HepG2 (cell line): ENCODE data around the gene NRG3. TPM values are rescaled to one million over a fixed set of nuclear protein-coding genes. Genes with fewer than 3 reads are reported as not detected.

Experiments used
- ATAC-seq: fragments of 200-7000 bp; cut with Tn5 transposase; 3 replicates; pipeline ENCODE4 v1.9.1; 2020; ENCODE audit warnings: mild to moderate bottlenecking, moderate library complexity
- BruUV-seq: library from RNA; stranded (reverse); fragments of 400-500 nt; replicated peaks from 2 replicates; lab custom pipeline; 2021; lab: Mats Ljungman, UMichigan
- CTCF ChIA-PET: fragments of 300-600 bp; formaldehyde crosslinking; extraction: SDS; loops from one replicate; lab custom pipeline; 2021; ENCODE audit warnings: low total read pairs, inconsistent platforms, low intra/inter-chr PET ratio; lab: Yijun Ruan, JAX
- POLR2A ChIA-PET: fragments of 350-600 bp; sonication (Branson Sonifier 250); formaldehyde crosslinking; loops from one replicate; lab custom pipeline; 2020; ENCODE audit warnings: antibody characterized with exemption, inconsistent platforms; lab: Yijun Ruan, JAX
- DNase-seq: peaks from one replicate; pipeline ENCODE4 v3.0.0-alpha.2; 2015; ENCODE audit warnings: low spot score
- FAIRE-seq: peaks from 3 replicates; lab custom pipeline; 2011; peaks lifted over from hg19 to GRCh38; lab: Jason Lieb, UNC
- H2AFZ ChIP-seq: one replicate; pipeline ENCODE4 v1.6.1; 2011; ENCODE audit warnings: low read length, inconsistent platforms
- H3K27ac ChIP-seq: fragments of 300-600 bp; 3 replicates; pipeline ENCODE4 v1.8.0; 2011; ENCODE audit warnings: mixed run types, mild to moderate bottlenecking, mixed read lengths, low read length, inconsistent platforms; ENCODE audit not compliant: insufficient read depth; ENCODE audit errors: extremely low read length
- H3K27me3 ChIP-seq, 2 experiments: fragments of 200-600 bp in 1 of 2; 2 replicates in 1 of 2; 3 replicates in 1 of 2; pipeline versions ENCODE4 v1.6.0 to v1.8.0; 2011; ENCODE audit warnings: low read length in 2 of 2, mild to moderate bottlenecking in 2 of 2, moderate library complexity in 2 of 2, inconsistent platforms in 1 of 2; ENCODE audit not compliant: insufficient read depth in 2 of 2, control insufficient read depth in 1 of 2
- H3K36me3 ChIP-seq, 2 experiments: fragments of 200-600 bp in 1 of 2; replicated peaks in 1 of 2; 2 replicates in 1 of 2; 3 replicates in 1 of 2; pipeline versions ENCODE4 v1.5.1 to v1.8.0; 2011; ENCODE audit warnings: low read length in 2 of 2, inconsistent platforms in 1 of 2; ENCODE audit not compliant: insufficient read depth in 2 of 2, control insufficient read depth in 1 of 2
- H3K4me1 ChIP-seq: 2 replicates; pipeline ENCODE4 v1.5.1; 2012; ENCODE audit warnings: low read length, inconsistent platforms; ENCODE audit not compliant: insufficient read depth
- H3K4me2 ChIP-seq: 2 replicates; pipeline ENCODE4 v1.6.0; 2011; ENCODE audit warnings: low read depth, low read length, inconsistent platforms
- H3K4me3 ChIP-seq, 3 experiments: fragments of 200-600 bp in 1 of 3; sonication (generic), shearing (Covaris generic) in 1 of 3; replicated peaks in 1 of 3; 2 replicates each; pipeline ENCODE4 v1.5.1; 2011 to 2016; ENCODE audit warnings: low read length in 3 of 3, inconsistent platforms in 2 of 3, low read depth in 2 of 3, mild to moderate bottlenecking in 2 of 3, control low read depth in 1 of 3, mixed read lengths in 1 of 3; ENCODE audit not compliant: insufficient read depth in 1 of 3
- H3K79me2 ChIP-seq: one replicate; pipeline ENCODE4 v1.6.1; 2011; ENCODE audit warnings: low read length, inconsistent platforms; ENCODE audit not compliant: insufficient read depth
- H3K9ac ChIP-seq: 2 replicates; pipeline ENCODE4 v1.6.0; 2011; ENCODE audit warnings: mild to moderate bottlenecking, low read depth, low read length, inconsistent platforms; ENCODE audit not compliant: insufficient read depth
- H3K9me3 ChIP-seq: 2 replicates; pipeline ENCODE4 v1.5.1; 2012; ENCODE audit warnings: mild to moderate bottlenecking, low read length
- H4K20me1 ChIP-seq: 2 replicates; pipeline ENCODE4 v1.6.0; 2011; ENCODE audit warnings: inconsistent platforms, mild to moderate bottlenecking, low read length, moderate library complexity; ENCODE audit not compliant: insufficient read depth
- CAMTA2 ChIP-seq: sonication (generic); formaldehyde crosslinking; IDR thresholded peaks from 2 replicates; pipeline ENCODE4 v1.4.0; 2020; ENCODE audit warnings: mild to moderate bottlenecking, missing genetic modification reagents, borderline replicate concordance
- MAFG ChIP-seq: sonication (generic); formaldehyde crosslinking; IDR thresholded peaks from 2 replicates; pipeline ENCODE4 v1.5.1; 2020; ENCODE audit warnings: mild to moderate bottlenecking, missing genetic modification reagents
- MYNN ChIP-seq: sonication (generic); formaldehyde crosslinking; IDR thresholded peaks from 2 replicates; pipeline ENCODE4 v1.4.0; 2020; ENCODE audit warnings: mild to moderate bottlenecking, low read depth, missing genetic modification reagents
- NCOA2 ChIP-seq: sonication (generic); formaldehyde crosslinking; IDR thresholded peaks from 2 replicates; pipeline ENCODE4 v1.8.0; 2022; ENCODE audit warnings: inconsistent platforms
- NR2F6 ChIP-seq, 2 experiments: IDR thresholded peaks; 2 replicates each; pipeline ENCODE4 v1.6.1; 2016; ENCODE audit warnings: antibody characterized with exemption in 1 of 2, mild to moderate bottlenecking in 1 of 2
- NR3C1 ChIP-seq: sonication (generic); formaldehyde crosslinking; IDR thresholded peaks from 2 replicates; pipeline ENCODE4 v1.4.0; 2020; ENCODE audit warnings: missing genetic modification reagents
- PCBP2 ChIP-seq: fragments of 200-400 bp; formaldehyde crosslinking; optimal IDR thresholded peaks from 2 replicates; pipeline ENCODE3; 2018; ENCODE audit warnings: low read length, low read depth; ENCODE audit not compliant: poor library complexity, severe bottlenecking
- PHF5A ChIP-seq: IDR thresholded peaks from one replicate; pipeline ENCODE4 v1.6.1; 2018; ENCODE audit warnings: low read depth, missing genetic modification reagents; ENCODE audit not compliant: unreplicated experiment
- ZNF160 ChIP-seq: sonication (generic); formaldehyde crosslinking; IDR thresholded peaks from 2 replicates; pipeline ENCODE4 v1.8.0; 2022; ENCODE audit warnings: mild to moderate bottlenecking, inconsistent platforms, missing genetic modification reagents
- ZNF205 ChIP-seq: IDR thresholded peaks from 2 replicates; pipeline ENCODE4 v1.6.1; 2018; ENCODE audit warnings: missing biosample characterization, missing genetic modification reagents
- ZNF224 ChIP-seq: sonication (generic); formaldehyde crosslinking; IDR thresholded peaks from 2 replicates; pipeline ENCODE4 v1.5.0; 2020; ENCODE audit warnings: mild to moderate bottlenecking, missing genetic modification reagents
- ZNF251 ChIP-seq: sonication (generic); formaldehyde crosslinking; IDR thresholded peaks from 2 replicates; pipeline ENCODE4 v1.9.0; 2021; ENCODE audit warnings: mild to moderate bottlenecking, missing genetic modification reagents
- ZNF333 ChIP-seq: sonication (generic); formaldehyde crosslinking; IDR thresholded peaks from 2 replicates; pipeline ENCODE4 v1.4.0; 2020; ENCODE audit warnings: mild to moderate bottlenecking, missing genetic modification reagents, borderline replicate concordance
- ZNF567 ChIP-seq: sonication (generic); formaldehyde crosslinking; IDR thresholded peaks from 2 replicates; pipeline ENCODE4 v1.8.1; 2023; ENCODE audit warnings: mild to moderate bottlenecking, missing genetic modification reagents, borderline replicate concordance
- WGBS: methylation state at CpG from one replicate; pipeline ENCODE4 v1.1.6; 2017; ENCODE audit warnings: low lambda C conversion rate; 5-methylcytosine and 5-hydroxymethylcytosine counted together
- in situ Hi-C: cut with HindIII; loops from 2 replicates; pipeline ENCODE4 v1.10.0; 2017; ENCODE audit warnings: low pct_unique_long_range_greater_than_20kb; ENCODE audit not compliant: extremely low pct_ligation_motif_present
- intact Hi-C: fragments of 100-400 bp; cut with micrococcal nuclease; formaldehyde crosslinking; loops from one replicate; pipeline ENCODE4 v1.10.0; 2022; ENCODE audit not compliant: unreplicated experiment
- polyA plus RNA-seq, 8 experiments: library from polyadenylated mRNA; depleted of rRNA in 3 of 8; stranded (reverse) in 7 of 8; unstranded in 1 of 8; fragments of >200 nt; fragmentation: Illumina TruSeq in 4 of 8; extraction: Trizol in 4 of 8; gene quantifications; 2 replicates each; pipeline versions ENCODE4 v1.2.1 to v1.2.3, GENCODE V29; 2011 to 2016; ENCODE audit warnings: low read depth in 4 of 8, missing spikeins in 1 of 8, mixed read lengths in 1 of 8; ENCODE audit not compliant: insufficient read depth in 1 of 8
- total RNA-seq, 5 experiments: library from RNA; depleted of rRNA; stranded (reverse); fragments of >200 nt; fragmentation: Illumina TruSeq; extraction: Trizol; gene quantifications; 2 replicates each; pipeline ENCODE4 v1.2.3, GENCODE V29; 2016; ENCODE audit warnings: low read depth in 1 of 5
- TF ChIP-seq, protein P1 (sequence below): sonication (generic); formaldehyde crosslinking; IDR thresholded peaks from 2 replicates; pipeline ENCODE4; 2020; ENCODE audit warnings: missing genetic modification reagents, mild to moderate bottlenecking, borderline replicate concordance
- TF ChIP-seq, protein P2 (sequence below): sonication (generic); formaldehyde crosslinking; conservative IDR thresholded peaks from 2 replicates; pipeline ENCODE4 v1.8.1; 2023; ENCODE audit warnings: missing genetic modification reagents

NRG3 gene
- total and polyA plus RNA-seq, 2 of the 13 experiments (the other 11 are each of a cell fraction or from before 2014, with no cell fraction given): not detected

DNA sequence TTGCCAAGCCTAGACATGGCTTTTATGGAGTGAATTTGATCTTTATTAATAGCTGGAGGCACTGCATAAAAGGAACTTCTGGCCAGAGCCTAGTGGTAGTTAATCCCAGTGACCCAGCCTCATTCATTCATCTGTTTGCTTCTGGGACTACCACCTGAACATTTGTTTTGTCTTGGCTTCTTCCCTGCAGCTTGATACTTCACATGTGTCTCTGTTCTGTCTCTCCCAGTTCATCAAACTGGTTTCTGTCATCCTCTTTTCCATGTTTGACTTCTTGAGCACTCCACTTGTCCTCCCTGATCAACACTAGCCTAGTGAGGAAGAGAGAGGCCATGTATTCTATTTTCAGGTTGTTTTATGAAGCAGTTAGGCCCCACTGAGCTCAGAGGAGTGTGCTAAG is 163.6 kb downstream of the NRG3 start (continued):
- TF ChIP-seq, protein P1, sequence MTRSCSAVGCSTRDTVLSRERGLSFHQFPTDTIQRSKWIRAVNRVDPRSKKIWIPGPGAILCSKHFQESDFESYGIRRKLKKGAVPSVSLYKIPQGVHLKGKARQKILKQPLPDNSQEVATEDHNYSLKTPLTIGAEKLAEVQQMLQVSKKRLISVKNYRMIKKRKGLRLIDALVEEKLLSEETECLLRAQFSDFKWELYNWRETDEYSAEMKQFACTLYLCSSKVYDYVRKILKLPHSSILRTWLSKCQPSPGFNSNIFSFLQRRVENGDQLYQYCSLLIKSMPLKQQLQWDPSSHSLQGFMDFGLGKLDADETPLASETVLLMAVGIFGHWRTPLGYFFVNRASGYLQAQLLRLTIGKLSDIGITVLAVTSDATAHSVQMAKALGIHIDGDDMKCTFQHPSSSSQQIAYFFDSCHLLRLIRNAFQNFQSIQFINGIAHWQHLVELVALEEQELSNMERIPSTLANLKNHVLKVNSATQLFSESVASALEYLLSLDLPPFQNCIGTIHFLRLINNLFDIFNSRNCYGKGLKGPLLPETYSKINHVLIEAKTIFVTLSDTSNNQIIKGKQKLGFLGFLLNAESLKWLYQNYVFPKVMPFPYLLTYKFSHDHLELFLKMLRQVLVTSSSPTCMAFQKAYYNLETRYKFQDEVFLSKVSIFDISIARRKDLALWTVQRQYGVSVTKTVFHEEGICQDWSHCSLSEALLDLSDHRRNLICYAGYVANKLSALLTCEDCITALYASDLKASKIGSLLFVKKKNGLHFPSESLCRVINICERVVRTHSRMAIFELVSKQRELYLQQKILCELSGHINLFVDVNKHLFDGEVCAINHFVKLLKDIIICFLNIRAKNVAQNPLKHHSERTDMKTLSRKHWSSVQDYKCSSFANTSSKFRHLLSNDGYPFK (CRISPR knock-in tag): no peak
- TF ChIP-seq NCOA2 (CRISPR knock-in tag): no peak
- TF ChIP-seq NR3C1 (CRISPR knock-in tag): no peak
- no peak for TF ChIP-seq ZNF205 (CRISPR knock-in tag)
- TF ChIP-seq ZNF224 (CRISPR knock-in tag): no peak
- TF ChIP-seq ZNF251 (CRISPR knock-in tag): no peak
- no peak for TF ChIP-seq PHF5A
- no peak for TF ChIP-seq ZNF567 (CRISPR knock-in tag)
- TF ChIP-seq ZNF160 (CRISPR knock-in tag): no peak
- TF ChIP-seq CAMTA2 (CRISPR knock-in tag): no peak
- no peak for TF ChIP-seq MAFG (CRISPR knock-in tag)

DNA sequence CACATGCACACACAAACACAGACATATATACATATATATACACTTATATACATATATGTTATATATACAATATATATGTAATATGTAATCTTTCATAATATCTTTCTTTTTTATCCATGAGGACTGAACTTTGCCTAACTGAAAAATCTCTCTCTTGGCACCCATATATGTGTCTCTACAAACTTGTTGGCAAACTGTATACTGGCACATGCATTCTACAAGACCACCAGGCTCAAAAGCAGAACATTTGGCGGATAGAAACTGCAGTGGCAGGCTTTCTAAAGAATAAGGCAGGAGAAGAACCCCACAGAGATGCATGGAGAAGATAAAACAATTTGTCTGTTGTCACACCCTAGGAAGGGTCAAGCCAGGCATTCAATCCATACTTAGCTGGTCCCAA is 165.3 kb downstream of the NRG3 start:
- H3K9ac ChIP-seq: no peak overlapping the region
- WGBS: 5% methylated on average over 1 of the region's 1 CpG
- no peaks in the 10 kb centered on the region for H3K36me3 ChIP-seq
- no peak overlapping the region for H3K4me2 ChIP-seq
- DNase-seq (no peak), FAIRE-seq (no peak), ATAC-seq (no peak)
- in situ Hi-C loops: no loop called here
- TF ChIP-seq, protein P2, sequence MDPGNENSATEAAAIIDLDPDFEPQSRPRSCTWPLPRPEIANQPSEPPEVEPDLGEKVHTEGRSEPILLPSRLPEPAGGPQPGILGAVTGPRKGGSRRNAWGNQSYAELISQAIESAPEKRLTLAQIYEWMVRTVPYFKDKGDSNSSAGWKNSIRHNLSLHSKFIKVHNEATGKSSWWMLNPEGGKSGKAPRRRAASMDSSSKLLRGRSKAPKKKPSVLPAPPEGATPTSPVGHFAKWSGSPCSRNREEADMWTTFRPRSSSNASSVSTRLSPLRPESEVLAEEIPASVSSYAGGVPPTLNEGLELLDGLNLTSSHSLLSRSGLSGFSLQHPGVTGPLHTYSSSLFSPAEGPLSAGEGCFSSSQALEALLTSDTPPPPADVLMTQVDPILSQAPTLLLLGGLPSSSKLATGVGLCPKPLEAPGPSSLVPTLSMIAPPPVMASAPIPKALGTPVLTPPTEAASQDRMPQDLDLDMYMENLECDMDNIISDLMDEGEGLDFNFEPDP (CRISPR knock-in tag): no peak
- no peak for TF ChIP-seq ZNF333 (CRISPR knock-in tag)
- no peak for TF ChIP-seq NR2F6 (IDR thresholded peaks at IDR 0.05)
- TF ChIP-seq NR2F6 (CRISPR knock-in tag; IDR thresholded peaks at IDR 0.05): no peak
- no peak for TF ChIP-seq PCBP2
- no peak for TF ChIP-seq MYNN (CRISPR knock-in tag)
- no peak overlapping the region for H3K4me3 ChIP-seq
- H3K4me1 ChIP-seq: no peaks in the 10 kb centered on the region
- peaks cover 86% of the 10 kb centered on the region for H3K9me3 ChIP-seq
- no peaks in the 10 kb centered on the region for H3K79me2 ChIP-seq
- no TSS peak for BruUV-seq
- no peak overlapping the region for H2AFZ ChIP-seq
- no peaks in the 10 kb centered on the region for H3K27me3 ChIP-seq
- POLR2A ChIA-PET: no interaction called here
- H3K27ac ChIP-seq: no peak overlapping the region
- CTCF ChIA-PET: no interaction called here
- intact Hi-C loops: no loop called here
- H4K20me1 ChIP-seq: no peaks in the 10 kb centered on the region
